ENCODE data around the gene NAE1.

DNA sequence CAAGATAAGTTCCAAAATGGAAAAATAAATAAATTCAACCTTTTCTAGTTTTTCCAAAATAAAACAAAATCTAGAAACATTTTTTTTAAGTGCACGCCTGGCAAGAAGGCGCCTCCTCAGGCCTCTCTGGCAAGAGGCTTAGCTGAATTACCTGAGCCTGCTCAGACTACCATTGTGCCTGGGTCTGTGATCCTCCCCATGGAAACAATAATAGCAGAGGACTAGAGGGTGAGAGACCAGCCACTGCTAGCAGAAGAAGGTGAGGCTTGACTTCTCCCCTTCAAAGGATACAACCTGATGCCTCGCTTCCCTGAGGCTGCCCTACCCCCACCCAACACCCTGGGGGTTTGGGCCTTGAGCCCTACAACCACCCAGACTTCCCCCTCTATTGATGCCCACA is 44.2 kb downstream of the NAE1 start:
- TF ChIP-seq POLR2A (IDR thresholded peaks at IDR 0.05): no peak
- TF ChIP-seq, protein P1, sequence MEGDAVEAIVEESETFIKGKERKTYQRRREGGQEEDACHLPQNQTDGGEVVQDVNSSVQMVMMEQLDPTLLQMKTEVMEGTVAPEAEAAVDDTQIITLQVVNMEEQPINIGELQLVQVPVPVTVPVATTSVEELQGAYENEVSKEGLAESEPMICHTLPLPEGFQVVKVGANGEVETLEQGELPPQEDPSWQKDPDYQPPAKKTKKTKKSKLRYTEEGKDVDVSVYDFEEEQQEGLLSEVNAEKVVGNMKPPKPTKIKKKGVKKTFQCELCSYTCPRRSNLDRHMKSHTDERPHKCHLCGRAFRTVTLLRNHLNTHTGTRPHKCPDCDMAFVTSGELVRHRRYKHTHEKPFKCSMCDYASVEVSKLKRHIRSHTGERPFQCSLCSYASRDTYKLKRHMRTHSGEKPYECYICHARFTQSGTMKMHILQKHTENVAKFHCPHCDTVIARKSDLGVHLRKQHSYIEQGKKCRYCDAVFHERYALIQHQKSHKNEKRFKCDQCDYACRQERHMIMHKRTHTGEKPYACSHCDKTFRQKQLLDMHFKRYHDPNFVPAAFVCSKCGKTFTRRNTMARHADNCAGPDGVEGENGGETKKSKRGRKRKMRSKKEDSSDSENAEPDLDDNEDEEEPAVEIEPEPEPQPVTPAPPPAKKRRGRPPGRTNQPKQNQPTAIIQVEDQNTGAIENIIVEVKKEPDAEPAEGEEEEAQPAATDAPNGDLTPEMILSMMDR (IDR thresholded peaks at IDR 0.05): no peak

Measured in right lobe of liver (tissue), 4 donors.